ENCODE data around the gene SIRPD. TPM values are rescaled to one million over a fixed set of nuclear protein-coding genes. Genes with fewer than 3 reads are reported as not detected.
A peak's percentile ranks its signal among the peaks of the same experiment; 100 is the strongest.
"Not testable (repeated sequence)": the region's sequence is repeated elsewhere in the genome, so short reads cannot be mapped to it uniquely, and the experiment has no call there.

The SIRPD gene
- 0.27 TPM for total RNA-seq

DNA sequence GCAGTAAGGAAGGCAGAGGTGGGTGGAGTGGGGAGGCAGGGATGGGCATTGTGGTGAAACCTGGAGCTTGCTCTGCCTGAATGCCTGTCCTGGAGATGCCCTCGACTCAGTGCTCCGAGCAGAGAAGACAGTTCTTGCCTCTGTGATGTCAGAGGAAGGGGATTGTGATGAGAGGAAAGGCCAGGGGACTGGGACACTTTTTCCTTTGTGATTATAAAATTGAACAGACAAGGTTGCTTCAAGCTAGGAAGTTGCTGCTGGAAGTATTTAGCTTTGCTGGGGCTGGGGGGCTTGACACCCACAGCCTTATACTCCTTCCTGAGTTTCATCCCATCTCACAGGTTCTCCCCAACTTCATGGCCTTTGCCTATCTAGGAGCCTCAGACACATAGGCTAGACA, at the start of gene SIRPD:
Gene SIRPD, minus strand, starts transcription at position 101 of the 400 bp plus-strand sequence. Its CDS starts 52 bp downstream, at position 49.
- no peak for DNase-seq (ENCODE audit: low read depth in 2 of 3, low spot score in 2 of 3)

DNA sequence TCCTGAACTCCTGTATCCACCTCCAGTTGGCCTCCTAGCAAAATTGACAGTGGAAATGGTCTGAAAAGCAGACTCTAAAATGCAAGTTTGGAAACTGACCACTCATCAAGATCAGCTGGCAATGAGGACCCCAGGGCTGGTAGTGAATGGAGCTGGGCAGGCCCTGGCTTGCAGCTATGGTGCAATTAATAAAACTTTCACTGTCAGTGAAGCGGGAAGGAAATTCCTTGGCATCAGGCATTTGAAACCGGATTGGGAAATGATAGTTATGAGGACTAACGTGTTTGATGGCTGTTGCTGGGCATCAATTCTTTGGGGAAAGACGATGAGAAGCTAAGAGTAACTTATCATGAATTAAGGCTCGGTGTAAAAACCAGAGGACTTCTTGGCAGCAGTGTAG, 43.2 kb upstream of the SIRPD start:
- no peak for DNase-seq (ENCODE audit: low read depth in 2 of 3, low spot score in 2 of 3)

DNA sequence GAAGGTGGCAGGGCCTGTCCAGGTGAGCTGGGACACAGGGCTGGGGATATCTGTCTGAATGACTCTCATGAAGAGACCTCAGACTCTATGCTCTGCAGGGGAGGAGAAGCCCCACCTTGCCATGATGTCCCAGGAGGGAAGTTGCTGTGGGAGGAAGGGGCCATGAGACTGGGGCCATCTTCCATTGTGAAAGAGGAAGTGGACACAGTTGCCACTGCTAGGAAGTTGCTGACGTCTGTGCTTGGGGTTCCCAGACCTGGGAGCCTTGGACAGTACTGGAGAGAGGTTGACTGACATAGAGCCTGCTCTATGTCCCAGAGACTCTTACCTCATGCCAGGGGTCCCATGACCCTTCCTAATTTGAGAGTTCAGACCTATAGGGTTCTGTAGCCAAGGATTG, 37.8 kb upstream of the SIRPD start:
- peak in 1 of 3 donors; percentile 30 for DNase-seq (ENCODE audit: low read depth in 2 of 3, low spot score in 2 of 3)

DNA sequence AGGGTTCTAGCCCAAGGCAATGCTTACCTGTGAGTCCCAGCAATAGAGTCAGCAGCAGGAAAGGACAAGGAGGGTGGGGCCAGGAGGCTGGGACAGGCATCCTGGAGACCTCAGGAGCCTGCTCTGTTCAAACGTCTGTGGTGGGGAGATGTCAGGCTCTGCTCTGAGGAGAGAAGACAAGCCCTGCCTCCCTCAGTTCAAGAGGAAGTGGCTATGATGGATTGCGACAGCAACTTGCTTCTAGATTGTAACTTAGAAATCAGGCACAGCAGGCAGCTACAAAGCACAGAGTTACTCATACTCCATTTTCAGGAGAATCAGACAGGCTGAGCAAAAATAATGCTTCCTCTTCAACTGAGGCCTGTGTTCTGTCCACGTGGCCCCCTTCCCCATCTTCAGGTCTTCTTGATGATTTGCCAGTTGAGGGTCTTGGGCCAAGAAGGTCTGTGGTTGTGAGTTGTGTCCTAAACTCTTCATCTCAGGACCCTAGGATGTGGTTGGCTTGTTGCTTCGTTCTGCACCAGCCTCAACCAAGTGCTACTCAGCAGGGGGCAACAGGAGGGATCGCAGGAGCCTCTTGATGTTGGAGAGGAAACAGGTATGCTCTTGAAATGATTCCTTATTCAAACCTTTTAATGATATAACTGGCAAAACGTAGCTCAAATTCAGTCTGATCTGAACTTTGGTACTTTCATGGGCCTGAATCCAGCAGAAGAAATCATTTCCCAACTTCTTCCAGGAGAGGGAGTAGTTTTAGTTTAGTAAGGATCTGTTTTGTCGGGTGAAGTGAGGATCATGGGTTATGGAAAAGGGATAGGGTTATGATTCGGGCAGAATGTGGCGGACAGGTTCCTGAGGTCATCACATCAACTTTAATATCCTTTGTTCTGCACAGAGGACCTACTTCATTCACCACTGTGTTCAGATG, 31.3 kb upstream of the SIRPD start:
- peak in 2 of 3 donors; percentile 35 to 81 for DNase-seq (ENCODE audit: low read depth in 2 of 3, low spot score in 2 of 3)

DNA sequence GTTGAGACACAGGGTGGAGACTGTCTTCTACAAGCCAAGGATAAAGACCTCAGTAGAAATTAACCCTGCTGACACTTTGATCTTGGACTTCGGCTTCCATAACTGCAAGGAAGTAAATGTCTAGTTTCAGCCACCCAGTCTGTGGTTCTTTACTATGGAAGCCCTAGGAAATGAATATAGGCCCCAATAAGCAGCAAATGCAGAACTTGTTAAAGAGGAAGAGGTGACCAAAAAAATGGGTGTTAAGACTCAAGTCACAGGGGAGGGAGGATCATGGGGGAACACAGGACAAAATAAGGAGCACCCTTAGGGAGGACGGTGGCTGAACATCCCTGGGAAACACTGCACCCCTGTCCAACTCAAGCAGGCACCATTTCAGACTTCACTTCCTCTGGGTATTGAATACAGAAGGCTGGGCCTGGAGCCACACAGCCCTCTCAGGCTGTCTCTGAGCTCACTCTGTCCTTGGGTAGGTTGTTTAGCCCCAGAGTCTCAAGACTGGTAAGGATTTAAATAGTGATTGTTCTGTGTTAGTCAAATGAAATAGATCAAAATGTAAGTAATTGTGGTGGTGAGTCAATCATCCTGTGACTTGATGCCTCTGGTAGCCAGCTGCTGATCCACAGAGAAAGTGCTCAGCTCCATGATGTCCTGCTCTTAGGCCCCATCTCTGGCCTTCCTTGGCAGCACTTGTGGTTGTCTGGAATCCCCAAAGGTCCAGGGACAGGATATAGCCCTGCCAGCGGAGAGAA, 30.5 kb upstream of the SIRPD start:
- peak in 1 of 3 donors; percentile 38 for DNase-seq (ENCODE audit: low read depth in 2 of 3, low spot score in 2 of 3)

DNA sequence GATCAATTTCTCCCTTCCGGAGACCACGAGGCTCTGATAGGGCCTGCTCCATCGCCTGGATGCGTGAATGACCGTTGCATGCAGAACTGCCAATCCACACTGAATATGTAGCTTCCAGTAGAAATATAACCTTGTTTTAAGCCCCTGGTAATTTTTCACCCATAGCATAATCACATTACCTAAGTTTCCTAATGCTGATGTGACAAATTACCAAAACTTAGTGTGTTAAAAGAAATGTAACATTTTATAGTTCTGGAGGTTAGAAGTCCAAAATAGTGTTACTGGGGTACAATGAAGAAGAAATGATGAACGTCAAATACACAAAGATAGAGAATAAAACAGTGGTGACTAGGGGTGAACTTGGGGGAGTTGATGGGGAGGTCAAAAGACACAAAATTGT, 22.0 kb upstream of the SIRPD start:
- no peak for DNase-seq (ENCODE audit: low read depth in 2 of 3, low spot score in 2 of 3)

DNA sequence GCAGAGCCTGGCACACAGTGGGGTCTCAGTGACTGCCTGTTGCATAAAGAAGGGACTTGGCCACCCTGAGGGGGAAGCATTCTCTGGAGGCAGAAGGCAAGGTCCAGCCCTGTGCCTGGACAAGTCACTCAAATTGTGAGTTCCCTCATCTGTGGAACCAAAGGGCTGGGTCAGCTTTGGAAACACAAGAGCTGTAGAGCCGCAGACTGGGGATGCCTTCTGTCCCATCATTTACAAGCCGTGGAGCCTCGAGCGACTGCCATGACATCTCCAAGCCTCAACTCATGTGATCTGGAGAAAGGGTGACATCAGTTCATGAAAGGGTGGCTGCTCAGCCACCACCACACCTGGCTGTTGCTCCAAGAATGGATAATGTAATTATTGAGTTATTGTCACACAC, 20.4 kb upstream of the SIRPD start:
- DNase-seq (ENCODE audit: low read depth in 2 of 3, low spot score in 2 of 3), result no peak

DNA sequence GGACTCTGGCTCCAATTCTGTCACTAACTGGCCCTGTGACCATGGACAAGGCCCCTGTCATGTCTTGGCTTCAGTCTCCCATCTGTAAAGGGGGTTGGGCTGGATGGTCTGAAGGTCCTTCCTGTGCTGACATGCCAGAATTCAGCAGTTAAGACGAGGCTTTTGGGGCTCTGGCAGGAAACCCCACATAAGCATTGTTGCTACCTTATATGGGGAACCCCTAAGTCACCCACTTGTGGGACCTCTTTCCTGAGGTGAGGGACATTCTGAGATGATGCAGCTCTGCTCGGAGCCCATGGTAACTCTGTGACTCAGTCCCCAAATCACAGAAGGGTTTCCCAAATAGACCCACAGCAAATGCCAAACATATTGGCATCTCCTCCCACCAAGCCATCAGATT, 19.8 kb upstream of the SIRPD start:
- DNase-seq (ENCODE audit: low read depth in 2 of 3, low spot score in 2 of 3), result not testable (repeated sequence)

DNA sequence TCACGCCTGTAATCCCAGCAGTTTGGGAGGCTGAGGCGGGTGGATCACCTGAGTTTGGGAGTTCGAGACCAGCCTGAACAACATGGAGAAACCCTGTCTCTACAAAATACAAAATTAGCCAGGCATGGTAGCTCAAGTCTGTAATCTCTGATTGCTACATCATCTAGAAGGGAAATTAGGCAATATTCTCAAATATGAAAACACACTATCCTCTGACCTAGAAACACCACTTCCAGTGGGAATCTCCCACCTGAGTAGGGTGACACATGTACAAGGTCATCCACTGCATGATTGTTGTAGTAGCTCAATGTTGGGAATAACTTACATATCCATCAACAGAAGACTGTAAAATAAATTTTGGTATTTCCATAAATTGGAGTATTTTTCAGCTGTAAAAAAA, 19.1 kb upstream of the SIRPD start:
- DNase-seq (ENCODE audit: low read depth in 2 of 3, low spot score in 2 of 3), result no peak

DNA sequence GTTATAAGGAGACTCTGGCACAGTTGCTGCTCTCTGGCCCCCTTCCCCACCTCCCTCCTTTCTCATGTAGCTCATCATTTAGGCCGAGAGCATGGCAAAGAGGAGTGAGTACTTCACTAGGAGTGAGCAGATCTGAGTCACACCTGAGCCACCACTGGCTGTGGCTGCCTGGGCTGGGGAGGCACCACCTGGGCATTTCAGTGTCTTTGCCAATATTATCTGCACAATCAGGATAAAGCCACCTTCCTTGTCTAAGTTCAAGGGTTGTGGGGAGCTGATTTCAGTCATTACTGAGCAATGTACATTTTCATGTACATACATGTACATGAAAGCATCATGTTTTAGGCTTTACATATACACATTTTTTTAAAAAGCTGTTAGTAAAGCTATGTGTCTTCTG, 18.5 kb upstream of the SIRPD start:
- DNase-seq (ENCODE audit: low read depth in 2 of 3, low spot score in 2 of 3), result not testable (repeated sequence)

DNA sequence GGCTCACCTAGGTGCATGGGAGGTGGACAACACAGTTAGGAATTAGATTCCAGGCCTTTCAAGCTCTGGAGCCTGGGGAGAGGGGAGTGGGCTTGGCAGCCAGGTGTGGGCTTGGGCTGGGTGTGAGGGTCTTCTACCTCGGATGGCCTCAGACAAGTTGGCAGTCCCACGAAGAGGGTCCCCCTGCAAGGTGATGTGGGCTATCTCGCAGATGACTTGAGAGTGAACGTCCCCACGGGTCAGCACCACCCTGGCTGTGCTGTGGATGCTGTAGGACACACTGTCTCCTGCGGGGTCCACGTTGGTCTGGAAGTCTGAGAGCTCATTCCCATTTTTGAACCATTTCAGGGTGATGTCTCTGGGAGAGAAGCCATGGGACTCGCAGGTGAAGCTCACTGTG, 14.1 kb upstream of the SIRPD start:
- not testable (repeated sequence) for DNase-seq (ENCODE audit: low read depth in 2 of 3, low spot score in 2 of 3)

DNA sequence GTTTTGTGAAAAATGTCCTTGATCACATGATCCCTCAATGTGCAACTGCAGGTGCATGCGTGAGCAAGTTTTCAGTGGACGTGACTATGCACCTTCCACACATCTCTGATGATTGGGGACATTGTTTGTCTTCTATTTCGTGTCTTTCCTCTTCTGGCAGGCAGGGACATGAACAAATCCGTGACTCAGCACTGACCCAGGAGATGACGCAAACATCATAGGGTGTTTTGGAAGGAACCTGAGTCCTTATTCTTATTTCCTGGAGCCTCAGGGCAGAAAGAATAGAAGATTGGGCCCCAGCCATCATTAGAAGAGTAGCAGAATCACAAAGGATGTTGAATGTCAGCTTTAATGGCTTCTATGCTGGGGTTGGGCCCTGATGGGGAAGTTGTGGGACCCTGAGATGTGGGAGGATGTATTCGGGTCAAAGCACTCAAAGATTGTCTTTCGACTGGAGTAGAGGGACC, 11.9 kb upstream of the SIRPD start:
- peak in 2 of 3 donors; percentile 14 to 70 for DNase-seq (ENCODE audit: low read depth in 2 of 3, low spot score in 2 of 3)

DNA sequence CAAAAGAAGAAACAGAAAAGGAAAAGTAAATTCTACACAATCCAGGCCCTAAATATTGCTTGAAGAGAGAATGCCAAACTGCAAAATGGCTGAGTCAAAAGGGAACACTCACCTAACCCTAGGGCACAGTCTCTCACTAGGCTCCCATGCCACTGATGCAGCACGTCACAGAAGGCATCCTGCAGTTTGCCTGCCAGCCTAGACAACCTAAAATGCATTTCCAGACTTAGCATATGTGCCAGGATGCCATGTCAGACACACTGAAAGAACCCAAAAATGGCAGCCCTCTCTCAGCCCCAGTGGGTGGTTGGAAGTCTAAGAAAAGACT, 10.6 kb upstream of the SIRPD start:
- DNase-seq (ENCODE audit: low read depth in 2 of 3, low spot score in 2 of 3), result no peak

DNA sequence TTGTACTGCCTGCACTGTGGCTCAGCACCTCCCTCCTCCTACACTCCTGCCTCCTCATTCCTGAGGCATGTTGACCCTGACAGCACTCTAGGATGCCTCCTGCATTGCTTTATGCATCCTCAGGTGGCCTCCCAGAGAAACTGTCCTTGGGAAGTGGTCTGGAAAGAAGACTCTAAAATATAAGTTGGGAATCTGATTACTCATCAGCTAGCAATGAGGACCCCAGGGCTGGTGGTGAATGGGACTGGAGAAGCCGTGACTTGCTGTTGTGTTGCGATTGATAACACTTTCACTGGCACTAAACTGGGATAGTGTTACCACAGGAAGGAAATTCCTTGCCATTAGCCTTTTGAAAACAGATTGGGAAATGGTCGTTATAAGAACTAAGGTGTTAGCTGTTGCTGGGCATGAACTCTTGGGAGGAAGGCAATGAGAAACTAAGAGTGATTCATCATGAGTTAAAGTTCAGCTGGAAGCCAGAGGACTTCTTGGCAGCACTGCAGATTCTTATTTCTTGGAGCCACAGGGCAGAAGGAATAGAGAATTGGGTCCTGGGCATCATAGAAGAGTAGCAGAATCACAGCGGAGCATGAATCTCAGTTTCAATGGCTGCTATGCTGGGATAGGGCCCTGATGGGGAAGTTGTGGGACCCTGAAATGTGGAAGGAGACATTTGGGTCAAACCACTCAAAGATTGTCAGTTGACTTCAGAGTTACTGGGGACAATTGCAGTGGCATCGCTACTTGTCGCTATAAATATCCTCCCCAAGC, 10.1 kb upstream of the SIRPD start:
- DNase-seq (ENCODE audit: low read depth in 2 of 3, low spot score in 2 of 3), result peak in 1 of 3 donors; percentile 15

DNA sequence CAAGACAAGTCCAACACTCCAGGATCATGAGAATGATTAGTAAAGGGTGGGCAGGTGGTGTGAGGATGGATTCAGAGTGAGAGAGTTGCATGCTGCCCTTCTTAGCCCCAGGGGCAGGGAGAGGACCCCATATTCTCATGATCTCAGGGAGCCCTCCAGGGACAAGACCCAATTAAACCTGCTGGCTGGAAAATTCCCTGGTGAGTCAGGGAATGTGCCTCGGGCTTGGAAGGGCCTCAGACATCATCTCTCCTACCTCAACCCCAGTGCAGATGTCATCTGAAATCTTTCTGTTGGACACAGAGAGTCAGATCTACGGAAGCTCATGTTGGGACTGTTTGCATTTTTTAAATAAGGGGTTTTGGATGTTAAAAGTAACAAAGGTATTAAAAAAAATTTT, 9.2 kb upstream of the SIRPD start:
- no peak for DNase-seq (ENCODE audit: low read depth in 2 of 3, low spot score in 2 of 3)

DNA sequence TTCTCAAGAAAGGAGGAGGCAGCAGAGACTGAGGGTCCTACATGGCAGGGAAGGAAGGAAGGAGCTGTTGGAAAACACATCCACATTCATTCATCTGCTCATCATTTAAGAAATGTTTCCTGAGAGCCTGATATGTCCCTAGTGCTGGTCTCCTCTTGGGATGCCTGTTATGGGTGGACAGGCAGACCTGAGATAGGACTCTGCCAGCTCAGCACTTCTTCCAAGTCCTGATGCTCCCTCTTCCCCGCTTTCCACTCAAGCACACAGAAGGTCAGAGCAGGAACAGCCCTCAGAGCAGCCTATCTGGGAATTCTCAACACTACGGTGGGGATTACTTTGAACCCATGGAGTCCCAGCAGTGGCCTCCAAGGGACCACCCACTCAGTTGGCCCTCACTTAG, 8.0 kb upstream of the SIRPD start:
- no peak for DNase-seq (ENCODE audit: low read depth in 2 of 3, low spot score in 2 of 3)

DNA sequence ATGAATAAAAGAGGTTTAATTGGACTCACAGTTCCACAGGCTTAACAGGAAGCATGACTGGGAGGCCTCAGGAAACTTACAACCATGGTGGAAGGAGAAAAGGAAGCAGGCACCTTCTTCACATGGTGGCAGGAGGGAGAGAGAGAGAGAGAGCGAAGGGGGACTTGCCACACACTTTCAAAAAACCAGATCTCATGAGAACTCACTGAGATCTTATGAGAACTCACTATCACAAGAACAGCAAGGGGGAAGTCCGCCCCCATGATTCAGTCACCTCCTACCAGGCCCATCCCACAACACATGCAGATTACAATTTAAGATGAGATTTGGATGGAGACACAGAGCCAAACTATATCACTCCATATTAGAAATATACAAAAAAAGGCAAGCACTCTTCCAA, 6.1 kb upstream of the SIRPD start:
- no peak for DNase-seq (ENCODE audit: low read depth in 2 of 3, low spot score in 2 of 3)

DNA sequence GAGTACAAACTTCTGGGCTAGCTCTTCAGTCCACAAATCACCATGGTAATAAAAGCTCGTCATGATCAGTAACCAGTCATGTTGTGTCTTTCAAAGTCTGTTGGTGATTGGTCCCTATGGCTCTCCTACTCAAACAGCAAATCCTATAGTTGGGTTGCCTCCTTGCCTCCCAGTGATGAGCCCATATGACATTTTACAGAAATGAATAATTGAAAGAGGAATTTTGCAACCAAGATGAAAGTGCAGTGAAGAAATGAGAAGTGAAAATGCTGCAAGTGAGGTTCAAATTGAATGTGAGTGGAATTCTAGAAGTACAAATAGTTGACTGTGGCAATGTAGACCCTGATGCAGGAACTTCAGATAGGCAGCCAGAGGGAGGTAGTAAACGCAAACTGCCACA, 5.1 kb upstream of the SIRPD start:
- DNase-seq (ENCODE audit: low read depth in 2 of 3, low spot score in 2 of 3), result no peak

DNA sequence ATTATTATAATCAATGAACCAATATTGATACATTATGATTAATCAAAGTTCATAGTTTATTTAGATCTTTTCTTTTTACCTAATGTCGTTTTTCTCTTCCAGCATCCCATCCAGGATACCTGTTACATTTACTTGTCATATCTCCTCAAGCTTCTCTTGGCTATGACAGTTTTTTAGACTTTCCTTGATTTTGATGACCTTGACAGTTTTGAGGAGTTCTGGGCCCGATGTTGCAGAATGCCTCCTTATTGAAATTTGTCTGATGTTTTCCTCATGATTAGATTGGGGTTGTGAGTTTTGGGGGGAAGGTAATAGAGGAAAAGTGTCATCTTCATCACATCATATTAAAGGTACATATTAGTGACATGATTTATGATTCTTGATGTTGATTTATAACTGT, 3.8 kb upstream of the SIRPD start:
- DNase-seq (ENCODE audit: low read depth in 2 of 3, low spot score in 2 of 3), result no peak

DNA sequence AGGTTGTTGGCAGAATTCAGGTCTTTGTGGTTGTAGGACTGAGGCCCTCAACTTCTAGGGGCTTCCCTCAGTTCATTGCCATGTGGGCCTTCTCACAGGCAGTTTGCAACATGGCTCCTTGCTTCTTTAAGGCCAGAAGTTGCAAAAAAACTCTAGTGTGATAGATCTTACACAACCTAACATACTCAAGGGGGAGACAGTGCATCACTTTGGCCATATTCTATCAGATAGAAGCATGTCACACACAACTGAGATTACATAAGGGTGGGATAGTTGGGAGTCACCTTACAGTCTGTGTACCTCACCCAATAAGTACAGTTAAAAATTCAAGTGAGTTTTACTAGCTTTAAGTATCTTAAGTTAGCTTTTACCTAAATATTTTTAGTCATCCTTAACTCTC, 1.6 kb downstream of the SIRPD start:
- DNase-seq (ENCODE audit: low read depth in 2 of 3, low spot score in 2 of 3), result no peak

DNA sequence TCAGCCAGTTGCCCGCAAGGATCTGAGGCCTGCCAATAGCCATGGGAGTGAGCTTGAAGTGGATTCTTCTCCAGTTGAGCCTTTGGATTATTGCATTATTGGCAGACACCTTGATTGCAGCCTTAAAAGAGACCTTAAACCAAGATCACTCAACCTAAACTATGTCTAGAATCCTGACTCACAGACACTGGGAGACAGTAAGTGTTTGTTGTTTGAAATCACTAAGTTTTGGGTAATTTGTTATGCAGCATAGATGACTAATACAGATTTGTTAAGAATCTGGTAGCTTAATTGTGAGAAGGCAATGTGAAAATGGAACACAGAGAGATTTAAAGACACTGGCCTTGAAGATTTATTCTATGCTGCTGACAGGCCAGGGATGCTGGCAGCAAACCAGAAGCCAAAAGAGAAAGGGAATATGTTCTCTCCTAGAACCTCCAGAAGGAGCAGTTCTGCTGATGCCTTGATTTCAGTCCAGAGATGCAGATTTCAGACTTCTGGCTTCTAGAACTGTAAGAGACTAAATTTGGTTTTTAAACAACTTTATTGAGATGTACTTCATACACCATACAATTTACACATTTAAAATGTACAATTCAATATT, 17.6 kb downstream of the SIRPD start:
- DNase-seq (ENCODE audit: low read depth in 2 of 3, low spot score in 2 of 3), result no peak
